ENCODE results near the gene RITA1. TPM values are rescaled to one million over a fixed set of nuclear protein-coding genes. Genes with fewer than 3 reads are reported as not detected.

RITA1 gene
- total and polyA plus RNA-seq, 2 donors (not counting 3 experiments of a cell fraction or from before 2014, with no cell fraction given): 20.7 to 21.3 TPM

DNA sequence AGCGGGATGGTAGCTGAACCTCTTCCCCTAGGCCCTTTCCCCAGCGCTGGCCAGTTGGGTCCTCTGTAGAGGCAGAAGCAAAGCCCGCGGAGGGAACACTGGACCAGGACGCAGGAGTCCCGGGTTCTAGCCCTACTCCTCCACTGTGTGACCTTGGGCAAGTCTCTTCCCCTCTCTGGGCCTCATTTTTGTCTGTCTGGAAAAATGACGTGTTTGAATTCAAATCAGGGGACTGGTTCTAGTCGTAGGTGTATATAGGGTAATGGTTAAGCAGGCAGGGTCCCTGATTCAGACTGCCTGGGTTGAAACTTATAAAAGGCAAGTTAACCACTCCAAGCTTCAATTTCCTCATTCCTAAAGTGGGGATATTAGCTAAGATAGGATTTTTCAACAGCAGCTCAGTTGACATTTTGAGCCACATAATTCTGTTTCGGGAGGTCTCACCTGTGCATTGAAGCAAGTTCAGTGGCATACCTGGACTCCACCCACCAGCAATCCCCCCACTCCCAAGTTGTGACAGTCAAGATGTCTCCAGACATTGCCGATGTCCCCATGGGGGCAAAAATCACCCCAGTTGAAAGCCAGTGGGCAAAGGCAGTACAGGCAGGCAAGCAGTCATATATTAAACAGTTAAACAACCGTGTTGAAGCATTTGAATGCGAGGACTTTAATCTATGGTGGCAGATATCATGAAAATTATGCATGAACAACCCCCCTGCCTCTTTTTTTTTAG is 36.6 kb downstream of the RITA1 start:
- Histone ChIP-seq H3K27me3 (ENCODE audit: control insufficient read depth in 2 of 2, insufficient read depth in 2 of 2, low read length in 2 of 2) (no peaks in the 10 kb centered on the region), H4K20me1 (replicated peaks; ENCODE audit: control insufficient read depth, extremely low read depth, insufficient read depth, low read length) (no peaks in the 10 kb centered on the region), H3K9me1 (replicated peaks; ENCODE audit: control insufficient read depth, extremely low read depth, insufficient read depth, low read length) (no peaks in the 10 kb centered on the region), H3K4me1 (ENCODE audit: control insufficient read depth, extremely low read depth, insufficient read depth, low read length) (peaks cover 23% of the 10 kb centered on the region), H3K4me3 (replicated peaks in 1 of 3; ENCODE audit: insufficient read depth in 1 of 3, low read depth in 1 of 3, low read length in 3 of 3) (peak overlapping the region; percentile 40 to 98 (median 69)), H3K36me3 (ENCODE audit: control insufficient read depth in 2 of 2, extremely low read depth in 1 of 2, insufficient read depth in 2 of 2, low read length in 2 of 2) (no peaks in the 10 kb centered on the region), H3K27ac (ENCODE audit: insufficient read depth, low read depth, low read length) (peak overlapping the region; percentile 12), H3K9ac (replicated peaks; ENCODE audit: extremely low read depth, insufficient read depth, low read length) (peak overlapping the region; percentile 71), H3K79me2 (ENCODE audit: control insufficient read depth, insufficient read depth, low read length) (peaks cover 6% of the 10 kb centered on the region), H3K4me2 (ENCODE audit: insufficient read depth, low read length) (peak overlapping the region; percentile 94), H2AFZ (ENCODE audit: low read depth, low read length) (no peak overlapping the region), H3K9me3 (replicated peaks; ENCODE audit: control insufficient read depth, insufficient read depth, low read length) (no peaks in the 10 kb centered on the region)
- intact Hi-C loops (cut with micrococcal nuclease) (loop anchor here (1.0 to 10.0 kb wide), 6 partner anchors 9 to 136 kb away; partner anchors contain the start of genes DDX54, PLBD2, RITA1 and SLC8B1), dilution Hi-C loops (cut with MboI; ENCODE audit: extremely low pct_ligation_motif_present, low sequenced_read_pairs) (no loop called here)
- DNase-seq (ENCODE audit: low read depth, low spot score): peak; percentile 35
- TF ChIP-seq GATA2 (IDR thresholded peaks at IDR 0.05; ENCODE audit: insufficient read depth, insufficient read length, low read depth, low read length) (no peak), CTCF (IDR thresholded peaks at IDR 0.05; ENCODE audit: extremely low read depth in 1 of 2, insufficient read depth in 1 of 2, low read depth in 1 of 2, low read length in 2 of 2) (no peak), MYC (IDR thresholded peaks at IDR 0.05; ENCODE audit: low read depth, low read length) (no peak), FOS (IDR thresholded peaks at IDR 0.05; ENCODE audit: borderline replicate concordance, insufficient read depth, low read length) (no peak), POLR2A (IDR thresholded peaks at IDR 0.05; ENCODE audit: low read depth, low read length) (no peak), JUN (IDR thresholded peaks at IDR 0.05; ENCODE audit: borderline replicate concordance, insufficient read depth, insufficient read length, low read depth) (no peak), EZH2 (IDR thresholded peaks at IDR 0.05; ENCODE audit: borderline replicate concordance, low read depth, low read length, severe bottlenecking) (no peak), POLR2AphosphoS5 (IDR thresholded peaks at IDR 0.05; ENCODE audit: insufficient read depth, low read depth, low read length) (no peak)
- TF ChIP-seq, protein P1, sequence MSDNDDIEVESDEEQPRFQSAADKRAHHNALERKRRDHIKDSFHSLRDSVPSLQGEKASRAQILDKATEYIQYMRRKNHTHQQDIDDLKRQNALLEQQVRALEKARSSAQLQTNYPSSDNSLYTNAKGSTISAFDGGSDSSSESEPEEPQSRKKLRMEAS (IDR thresholded peaks at IDR 0.05; ENCODE audit: insufficient read depth, insufficient read length): no peak
- ChIA-PET CTCF (interaction anchor here (0.7 to 2.1 kb wide), 8 partner anchors 15 to 203 kb away, joined by 3 to 9 read pairs (median 4); no protein-coding TSS in a partner anchor), POLR2A (interaction anchor here (0.9 to 2.7 kb wide), 7 partner anchors 10 to 77 kb away, joined by 3 to 15 read pairs (median 5); partner anchors contain the start of gene DDX54)
- TSS peak; percentile 56 for BruUV-seq (replicated peaks)
- peak; percentile 72 for FAIRE-seq
